ENCODE results near the gene IL10RB.

The IL10RB gene

DNA sequence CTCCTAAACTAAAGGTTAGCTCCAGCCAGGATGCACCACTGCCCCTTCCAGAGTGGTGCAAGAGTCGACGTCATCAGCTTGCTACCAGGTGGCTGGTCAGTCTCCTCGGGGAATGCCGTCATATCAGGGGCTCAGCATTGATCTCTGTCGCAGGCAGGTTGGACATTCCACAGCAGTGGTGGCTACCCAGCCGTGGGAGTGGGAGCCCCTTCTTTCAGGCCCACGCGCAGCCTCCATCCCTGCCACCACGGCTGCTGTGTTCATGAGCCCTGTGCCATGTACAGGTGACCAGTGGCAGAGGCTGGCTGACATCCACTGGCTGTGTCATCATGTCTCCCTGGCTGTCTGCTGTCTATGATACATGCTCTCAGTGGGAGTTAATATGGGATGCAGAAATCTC, 25.5 kb downstream of the IL10RB start:
- Mint-ChIP-seq H3K36me3 (ENCODE audit: low read depth) (peaks cover 64% of the 10 kb centered on the region), H3K4me1 (ENCODE audit: low read depth) (peaks cover 21% of the 10 kb centered on the region), H3K4me3 (no peak overlapping the region), H3K27ac (no peak overlapping the region), H3K27me3 (no peaks in the 10 kb centered on the region), H3K9me3 (no peaks in the 10 kb centered on the region)
- no peak for DNase-seq

DNA sequence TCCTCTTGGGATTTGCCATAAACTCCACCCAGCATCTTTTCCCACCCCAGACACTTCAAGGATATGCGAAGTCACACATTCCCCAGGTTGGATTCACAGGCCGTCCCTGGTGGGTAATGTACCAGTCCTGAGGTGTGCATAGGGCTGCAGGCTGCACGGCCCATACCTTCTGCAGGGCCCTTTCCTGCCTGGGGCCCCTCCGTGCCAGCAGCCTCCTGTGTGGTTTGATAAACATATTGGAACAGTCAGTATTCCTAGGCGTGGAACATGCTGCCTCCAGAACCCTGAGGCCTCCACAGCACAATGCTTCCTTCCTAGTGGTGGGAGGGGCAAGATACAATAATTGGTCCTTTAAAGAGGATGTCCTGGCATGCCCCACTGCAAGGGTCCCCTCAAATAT, 26.6 kb downstream of the IL10RB start:
- H3K9me3 Mint-ChIP-seq: no peaks in the 10 kb centered on the region
- no peaks in the 10 kb centered on the region for H3K27me3 Mint-ChIP-seq
- H3K4me1 Mint-ChIP-seq (ENCODE audit: low read depth): peaks cover 23% of the 10 kb centered on the region
- H3K4me3 Mint-ChIP-seq: no peak overlapping the region
- H3K27ac Mint-ChIP-seq: no peak overlapping the region
- peaks cover 61% of the 10 kb centered on the region for H3K36me3 Mint-ChIP-seq (ENCODE audit: low read depth)
- DNase-seq: no peak

DNA sequence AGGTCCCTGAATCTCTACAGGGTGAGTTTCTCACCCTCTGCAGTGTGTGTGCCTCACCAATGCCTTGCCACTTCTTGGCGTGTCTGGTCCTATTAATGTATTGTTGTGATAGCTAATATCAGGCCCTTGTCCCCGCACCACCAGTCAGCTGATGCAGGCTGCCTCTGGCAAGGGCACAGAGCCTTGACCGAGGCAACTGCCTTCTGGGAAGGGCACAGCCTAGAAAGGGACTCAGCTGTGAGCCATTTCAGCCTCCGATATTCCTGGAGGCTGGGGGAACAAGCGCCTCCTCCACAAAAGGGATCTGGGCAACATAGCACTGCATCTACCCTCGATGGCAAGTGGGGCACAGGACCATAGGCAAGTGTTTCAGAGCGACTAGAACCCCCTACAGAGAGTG, 27.0 kb downstream of the IL10RB start:
- Mint-ChIP-seq H3K9me3 (no peaks in the 10 kb centered on the region), H3K36me3 (ENCODE audit: low read depth) (peaks cover 61% of the 10 kb centered on the region), H3K4me1 (ENCODE audit: low read depth) (peaks cover 27% of the 10 kb centered on the region), H3K27me3 (no peaks in the 10 kb centered on the region), H3K4me3 (no peak overlapping the region), H3K27ac (peak overlapping the region; percentile 22)
- DNase-seq: no peak

DNA sequence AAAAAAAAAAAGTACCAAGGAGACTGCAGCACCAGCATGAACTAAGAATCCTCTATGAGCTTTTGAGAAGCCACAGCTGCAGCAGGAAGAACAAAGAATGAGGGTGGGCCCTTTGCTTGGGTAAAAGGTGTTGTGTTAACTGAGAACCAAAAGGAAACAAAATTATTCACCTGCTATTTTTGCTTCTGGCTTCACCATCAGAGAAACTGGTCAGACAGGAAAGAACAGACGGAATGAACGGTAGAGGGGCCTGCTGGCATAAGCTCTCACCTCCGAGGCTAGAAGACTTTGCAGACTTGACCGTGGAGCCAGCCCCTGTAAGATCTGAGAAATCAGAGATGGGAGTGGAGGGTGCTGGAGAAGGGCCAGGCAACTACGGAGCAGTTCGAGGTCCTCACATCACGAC, 27.6 kb downstream of the IL10RB start:
- peaks cover 54% of the 10 kb centered on the region for H3K36me3 Mint-ChIP-seq (ENCODE audit: low read depth)
- no peak for DNase-seq
- no peaks in the 10 kb centered on the region for H3K9me3 Mint-ChIP-seq
- no peaks in the 10 kb centered on the region for H3K27me3 Mint-ChIP-seq
- H3K4me1 Mint-ChIP-seq (ENCODE audit: low read depth): peaks cover 32% of the 10 kb centered on the region
- peak overlapping the region; percentile 22 for H3K27ac Mint-ChIP-seq
- H3K4me3 Mint-ChIP-seq: no peak overlapping the region

DNA sequence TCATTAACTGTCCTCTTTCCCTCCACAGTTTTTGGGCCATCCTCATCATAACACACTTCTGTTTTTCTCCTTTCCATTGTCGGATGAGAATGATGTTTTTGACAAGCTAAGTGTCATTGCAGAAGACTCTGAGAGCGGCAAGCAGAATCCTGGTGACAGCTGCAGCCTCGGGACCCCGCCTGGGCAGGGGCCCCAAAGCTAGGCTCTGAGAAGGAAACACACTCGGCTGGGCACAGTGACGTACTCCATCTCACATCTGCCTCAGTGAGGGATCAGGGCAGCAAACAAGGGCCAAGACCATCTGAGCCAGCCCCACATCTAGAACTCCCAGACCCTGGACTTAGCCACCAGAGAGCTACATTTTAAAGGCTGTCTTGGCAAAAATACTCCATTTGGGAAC, 30.0 kb downstream of the IL10RB start:
- no peak overlapping the region for H3K27ac Mint-ChIP-seq
- peaks cover 40% of the 10 kb centered on the region for H3K36me3 Mint-ChIP-seq (ENCODE audit: low read depth)
- H3K4me1 Mint-ChIP-seq (ENCODE audit: low read depth): peaks cover 52% of the 10 kb centered on the region
- H3K27me3 Mint-ChIP-seq: no peaks in the 10 kb centered on the region
- no peak overlapping the region for H3K4me3 Mint-ChIP-seq
- no peaks in the 10 kb centered on the region for H3K9me3 Mint-ChIP-seq
- DNase-seq: no peak

DNA sequence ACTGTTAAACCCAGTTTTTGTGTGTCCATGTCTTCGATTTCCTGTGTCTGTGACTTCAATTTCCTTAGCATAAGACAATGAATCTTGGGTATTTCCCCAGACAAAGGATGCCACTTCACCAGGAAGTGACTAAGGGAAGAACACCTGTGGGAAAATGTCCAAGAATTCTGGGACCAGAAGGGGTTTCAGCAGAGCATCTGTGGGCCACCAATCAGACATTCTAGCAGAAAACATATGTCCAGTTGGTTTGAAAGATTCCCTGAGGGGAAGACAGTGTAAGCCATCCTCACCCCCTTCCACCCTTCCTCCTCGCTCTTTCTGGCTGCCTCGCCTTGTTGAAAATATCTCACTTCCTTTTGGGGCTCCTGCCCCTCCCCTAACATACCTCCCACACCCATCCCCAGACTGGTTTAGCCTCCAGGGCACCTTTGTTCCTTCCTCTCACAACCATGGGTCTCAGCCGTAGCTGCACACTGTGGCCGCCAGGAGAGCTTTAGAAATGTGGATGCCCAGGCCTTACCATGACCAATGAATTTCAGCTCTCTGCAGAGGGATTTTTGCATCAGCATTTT, 33.1 kb downstream of the IL10RB start:
- Mint-ChIP-seq H3K4me3 (peak overlapping the region; percentile 9), H3K27me3 (no peaks in the 10 kb centered on the region), H3K4me1 (ENCODE audit: low read depth) (peaks cover 39% of the 10 kb centered on the region), H3K36me3 (ENCODE audit: low read depth) (peaks cover 18% of the 10 kb centered on the region), H3K27ac (peak overlapping the region; percentile 87), H3K9me3 (no peaks in the 10 kb centered on the region)
- peak; percentile 56 for DNase-seq

DNA sequence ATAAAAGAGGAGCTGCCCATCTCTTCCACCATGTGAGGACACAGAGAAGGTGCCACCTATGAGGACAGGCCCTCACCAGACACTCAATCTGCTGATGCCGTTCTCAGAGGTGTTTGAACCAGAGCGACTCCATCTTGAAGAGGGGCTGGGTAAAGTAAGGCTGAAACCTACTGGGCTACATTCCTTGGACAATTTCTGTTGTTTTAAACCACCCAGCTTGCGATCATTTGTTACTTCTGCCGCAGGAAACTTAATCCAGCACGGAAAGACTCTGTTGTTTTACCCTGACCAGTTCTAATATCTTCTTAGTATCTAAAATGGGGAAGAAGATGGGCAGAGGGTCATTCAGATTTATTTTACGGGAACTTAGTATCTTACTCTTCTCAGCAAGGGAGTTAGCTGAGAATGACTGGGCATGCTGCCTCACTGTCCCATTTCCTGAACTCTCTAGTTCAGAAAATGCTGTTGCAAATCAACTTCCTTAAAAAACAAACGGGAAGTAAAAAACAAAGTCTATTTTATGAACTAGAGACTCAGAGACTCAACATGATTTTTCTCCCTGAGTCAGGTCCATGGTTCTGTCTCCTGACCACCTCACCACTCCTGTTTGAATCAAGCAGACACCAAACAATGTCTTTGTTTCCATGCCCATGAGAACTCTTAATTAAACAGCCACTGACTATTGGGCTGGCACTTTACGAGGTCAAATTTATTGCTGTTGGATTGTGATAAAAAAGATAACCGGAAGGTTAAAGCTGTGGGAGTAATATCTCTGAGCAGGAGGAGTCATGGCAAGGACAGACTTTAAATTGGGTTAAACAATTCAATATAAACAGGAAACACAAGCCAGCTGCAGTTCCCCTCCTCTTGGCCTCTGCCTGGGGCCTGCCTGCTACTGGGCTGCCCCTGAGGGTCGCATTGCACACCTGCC, 34.8 kb downstream of the IL10RB start:
- Mint-ChIP-seq H3K27ac (peak overlapping the region; percentile 32), H3K4me1 (ENCODE audit: low read depth) (peaks cover 44% of the 10 kb centered on the region), H3K36me3 (ENCODE audit: low read depth) (peaks cover 13% of the 10 kb centered on the region), H3K9me3 (no peaks in the 10 kb centered on the region), H3K27me3 (no peaks in the 10 kb centered on the region), H3K4me3 (no peak overlapping the region)
- DNase-seq: no peak

DNA sequence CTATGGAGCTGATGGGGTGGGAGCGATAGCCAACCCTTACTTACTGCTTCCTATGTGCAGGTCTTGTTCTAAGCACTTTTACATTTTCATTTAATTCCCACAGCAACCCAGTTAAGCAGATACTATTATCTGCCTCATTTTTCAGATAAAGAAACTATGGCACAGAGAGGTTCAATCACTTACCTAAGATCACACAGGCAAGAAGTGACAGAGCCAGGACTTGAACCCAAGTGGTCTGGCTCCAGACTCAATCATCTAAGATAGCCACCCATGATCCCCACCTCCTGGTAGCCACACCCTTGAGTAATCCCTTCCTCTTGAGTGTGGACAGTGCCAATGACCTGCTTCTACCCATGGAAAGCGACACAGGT, 35.5 kb downstream of the IL10RB start:
- peaks cover 44% of the 10 kb centered on the region for H3K4me1 Mint-ChIP-seq (ENCODE audit: low read depth)
- no peak for DNase-seq
- peaks cover 7% of the 10 kb centered on the region for H3K36me3 Mint-ChIP-seq (ENCODE audit: low read depth)
- H3K27me3 Mint-ChIP-seq: no peaks in the 10 kb centered on the region
- H3K4me3 Mint-ChIP-seq: no peak overlapping the region
- no peaks in the 10 kb centered on the region for H3K9me3 Mint-ChIP-seq
- H3K27ac Mint-ChIP-seq: no peak overlapping the region

DNA sequence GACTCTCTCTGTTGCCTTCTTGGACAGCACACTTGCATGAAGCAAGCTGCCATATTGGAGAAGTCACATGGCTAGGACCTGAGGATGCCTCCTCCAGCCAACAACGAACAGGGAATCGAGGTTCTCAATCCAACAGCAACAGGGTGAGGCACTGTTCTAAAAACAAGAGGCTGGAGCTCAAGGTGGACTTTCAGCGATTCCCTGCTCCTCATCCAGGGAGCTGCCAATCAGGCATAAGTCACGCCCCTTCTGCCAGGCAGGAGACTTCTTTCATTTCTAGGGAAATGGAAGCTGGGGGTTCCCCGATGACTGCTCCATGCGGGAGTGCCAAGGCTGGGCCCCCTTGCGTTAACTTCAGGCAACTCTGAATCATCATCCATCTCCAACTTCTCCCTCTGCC, 35.9 kb downstream of the IL10RB start:
- no peaks in the 10 kb centered on the region for H3K27me3 Mint-ChIP-seq
- H3K4me1 Mint-ChIP-seq (ENCODE audit: low read depth): peaks cover 44% of the 10 kb centered on the region
- DNase-seq: no peak
- no peaks in the 10 kb centered on the region for H3K9me3 Mint-ChIP-seq
- no peak overlapping the region for H3K4me3 Mint-ChIP-seq
- no peak overlapping the region for H3K27ac Mint-ChIP-seq
- H3K36me3 Mint-ChIP-seq (ENCODE audit: low read depth): peaks cover 5% of the 10 kb centered on the region

DNA sequence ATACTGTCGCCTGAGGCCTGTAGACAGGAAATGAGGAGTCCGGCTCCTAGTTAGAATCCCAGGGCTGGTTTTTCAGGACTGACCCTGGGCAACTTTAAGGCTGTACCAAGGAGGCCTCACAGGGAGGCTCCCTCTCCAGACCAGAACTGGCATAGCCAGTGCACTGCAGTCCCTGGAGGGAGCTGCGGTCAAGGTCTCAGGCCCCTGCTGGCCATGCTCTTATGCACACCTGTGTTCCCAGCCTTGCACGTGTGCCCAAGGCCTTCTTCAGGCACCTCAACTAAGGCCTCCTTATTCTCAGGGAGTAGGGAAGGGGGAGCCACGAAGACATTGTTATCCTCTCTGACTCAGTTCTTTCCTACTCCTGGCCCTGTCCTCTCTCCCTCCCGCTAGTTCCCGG, 36.6 kb downstream of the IL10RB start:
- H3K4me3 Mint-ChIP-seq: no peak overlapping the region
- peaks cover 41% of the 10 kb centered on the region for H3K4me1 Mint-ChIP-seq (ENCODE audit: low read depth)
- no peaks in the 10 kb centered on the region for H3K9me3 Mint-ChIP-seq

DNA sequence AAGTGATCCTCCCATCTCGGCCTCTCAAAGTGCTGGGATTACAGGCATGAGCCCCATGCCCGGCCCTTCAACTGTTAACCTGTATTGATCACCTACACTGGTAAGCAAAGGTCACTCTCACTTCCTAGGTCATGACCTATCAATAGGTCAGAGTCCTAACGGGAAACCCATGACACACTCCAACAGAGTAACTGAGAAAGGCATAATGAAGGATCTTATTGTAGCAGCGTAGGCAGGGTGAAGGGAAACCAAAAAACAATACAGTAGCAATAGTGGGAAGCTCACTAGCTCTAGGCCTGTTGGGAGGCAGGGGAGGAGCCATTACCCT, 39.1 kb downstream of the IL10RB start:
- Mint-ChIP-seq H3K4me3 (no peak overlapping the region), H3K9me3 (no peaks in the 10 kb centered on the region), H3K36me3 (ENCODE audit: low read depth) (no peaks in the 10 kb centered on the region), H3K4me1 (ENCODE audit: low read depth) (peaks cover 31% of the 10 kb centered on the region), H3K27me3 (no peaks in the 10 kb centered on the region), H3K27ac (no peak overlapping the region)
- no peak for DNase-seq

More for the DNA sequence above, 36.6 kb downstream of the IL10RB start:
- no peak overlapping the region for H3K27ac Mint-ChIP-seq
- H3K27me3 Mint-ChIP-seq: no peaks in the 10 kb centered on the region
- DNase-seq: no peak
- peaks cover 4% of the 10 kb centered on the region for H3K36me3 Mint-ChIP-seq (ENCODE audit: low read depth)

DNA sequence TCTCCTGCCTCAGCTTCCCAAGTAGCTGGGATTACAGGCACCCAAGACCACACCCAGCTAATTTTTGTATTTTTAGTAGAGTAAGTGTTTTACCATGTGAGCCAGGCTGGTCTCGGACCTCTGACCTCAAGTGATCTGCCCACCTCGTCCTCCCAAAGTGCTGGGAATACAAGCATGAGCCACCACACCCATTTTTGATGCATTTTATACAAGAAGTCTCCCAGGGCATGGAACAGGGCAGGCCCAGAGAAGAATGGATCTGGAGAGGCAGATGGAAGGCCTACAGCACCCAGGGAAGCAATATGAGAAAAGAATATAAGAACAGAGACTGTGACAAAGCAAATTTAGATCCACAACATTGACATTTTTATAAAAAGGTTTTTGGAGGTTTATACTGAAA, 39.8 kb downstream of the IL10RB start:
- Mint-ChIP-seq H3K27me3 (no peaks in the 10 kb centered on the region), H3K36me3 (ENCODE audit: low read depth) (no peaks in the 10 kb centered on the region), H3K9me3 (no peaks in the 10 kb centered on the region), H3K27ac (no peak overlapping the region), H3K4me1 (ENCODE audit: low read depth) (peaks cover 25% of the 10 kb centered on the region), H3K4me3 (no peak overlapping the region)
- no peak for DNase-seq

DNA sequence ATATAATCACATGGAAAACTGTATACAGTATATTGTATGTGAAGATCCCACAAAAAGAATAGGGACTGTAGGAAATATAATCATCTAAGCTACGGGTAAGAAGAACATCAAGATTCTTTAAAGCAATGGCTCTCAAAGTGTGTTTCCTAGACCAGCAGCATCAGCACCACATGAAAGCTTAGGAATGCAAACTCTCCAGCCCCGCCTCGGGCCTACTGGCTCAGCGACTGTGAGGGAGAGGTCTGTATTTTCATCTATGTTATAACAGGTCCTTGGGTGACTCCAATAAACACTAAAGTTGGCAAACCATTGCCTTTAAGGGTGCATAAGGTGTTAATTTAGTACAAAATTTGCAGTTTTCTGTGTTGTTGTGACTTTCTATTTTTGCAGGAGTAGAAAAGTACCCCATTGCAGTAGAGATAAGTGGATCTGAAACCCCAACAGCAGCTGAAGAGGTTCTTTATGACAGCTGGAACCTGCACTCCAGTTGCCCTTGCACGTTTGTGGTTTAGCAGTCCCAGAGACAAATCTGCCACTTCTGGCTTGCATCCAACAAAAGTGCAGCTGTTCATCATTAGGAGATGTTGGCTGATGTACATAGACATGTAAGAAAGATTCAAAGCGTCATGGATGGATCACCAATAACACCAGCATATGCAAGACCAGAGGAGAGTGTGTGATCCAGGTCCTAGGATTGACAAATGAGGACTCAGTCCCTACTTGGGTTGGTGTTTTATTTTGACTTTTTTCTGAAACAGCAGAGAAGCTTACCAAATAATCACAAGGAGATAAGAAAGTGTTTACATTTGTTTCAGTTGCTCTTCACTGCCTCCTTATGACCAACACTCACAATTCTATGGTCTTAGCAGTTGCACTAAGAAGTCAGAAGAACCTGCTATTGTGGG, 42.7 kb downstream of the IL10RB start:
- Mint-ChIP-seq H3K9me3 (no peaks in the 10 kb centered on the region), H3K4me1 (ENCODE audit: low read depth) (peaks cover 16% of the 10 kb centered on the region), H3K27me3 (no peaks in the 10 kb centered on the region), H3K4me3 (no peak overlapping the region), H3K36me3 (ENCODE audit: low read depth) (no peaks in the 10 kb centered on the region), H3K27ac (no peak overlapping the region)
- DNase-seq: no peak

DNA sequence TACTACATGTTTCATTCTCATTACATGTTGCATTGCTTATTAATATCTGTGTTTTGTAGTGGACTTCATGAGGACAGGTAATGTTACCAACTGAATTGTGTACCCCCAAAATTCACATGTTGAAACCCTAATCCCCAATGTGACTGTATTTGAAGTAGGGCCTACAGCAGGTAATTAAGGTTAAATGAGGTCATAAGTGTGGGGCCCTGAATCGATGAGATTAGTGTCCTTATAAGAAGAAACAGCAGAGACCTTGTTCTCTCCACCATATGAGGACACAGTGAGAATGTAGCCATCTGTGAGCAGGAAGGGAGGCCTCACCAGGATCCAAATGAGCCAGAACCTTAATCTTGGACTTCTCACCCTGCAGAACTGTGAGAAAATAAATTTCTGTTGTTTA, 43.6 kb downstream of the IL10RB start:
- Mint-ChIP-seq H3K4me3 (no peak overlapping the region), H3K9me3 (no peaks in the 10 kb centered on the region), H3K27me3 (no peaks in the 10 kb centered on the region), H3K4me1 (ENCODE audit: low read depth) (peaks cover 10% of the 10 kb centered on the region), H3K36me3 (ENCODE audit: low read depth) (no peaks in the 10 kb centered on the region), H3K27ac (no peak overlapping the region)
- DNase-seq: no peak

DNA sequence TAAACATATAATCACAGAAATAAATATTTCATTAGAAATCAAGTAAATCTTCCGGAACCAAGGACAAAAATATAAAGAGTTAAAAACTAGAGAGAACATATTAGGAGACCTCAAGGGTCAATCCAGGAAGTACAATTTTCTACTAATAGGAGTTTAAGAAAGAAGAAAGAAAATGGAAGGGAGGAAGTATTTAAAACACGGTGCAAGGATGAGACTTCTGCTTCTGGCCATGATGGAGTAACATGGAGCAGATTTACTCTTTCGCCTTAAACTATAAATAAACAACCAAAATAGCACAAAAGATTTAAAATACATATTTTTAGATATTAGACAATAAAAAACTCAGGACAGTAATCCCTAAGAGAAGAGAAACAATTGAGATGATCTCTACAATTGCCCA, 46.0 kb downstream of the IL10RB start:
- no peaks in the 10 kb centered on the region for H3K27me3 Mint-ChIP-seq
- no peak overlapping the region for H3K27ac Mint-ChIP-seq
- H3K9me3 Mint-ChIP-seq: no peaks in the 10 kb centered on the region
- no peaks in the 10 kb centered on the region for H3K36me3 Mint-ChIP-seq (ENCODE audit: low read depth)
- H3K4me3 Mint-ChIP-seq: no peak overlapping the region
- H3K4me1 Mint-ChIP-seq (ENCODE audit: low read depth): peaks cover 10% of the 10 kb centered on the region
- no peak for DNase-seq

All from activated T-cell treated with anti-CD3 and anti-CD28 coated beads, Interleukin-2, amount 50 U/mL, for 24 hours (primary cell).